Vagina (tissue), 2 donors: Measurements from ENCODE around the gene CRYZ. TPM values are rescaled to one million over a fixed set of nuclear protein-coding genes. Genes with fewer than 3 reads are reported as not detected.

Experiments
- DNase-seq, 2 donors: peaks; one replicate each; pipeline ENCODE4 v3.0.0-alpha.2; 2017; ENCODE audit errors: extremely low spot score in 2 of 2
- H3K27ac ChIP-seq: fragments of 200-600 bp; sonication (generic); one replicate; pipeline ENCODE4 v1.5.1; 2019
- H3K27me3 ChIP-seq: fragments of 200-600 bp; sonication (generic); one replicate; pipeline ENCODE4 v1.5.1; 2019
- H3K36me3 ChIP-seq, 2 donors: fragments of 200-600 bp; sonication (generic); one replicate each; pipeline ENCODE4 v1.5.1; 2017 to 2019
- H3K4me1 ChIP-seq: fragments of 200-600 bp; sonication (generic); one replicate; pipeline ENCODE4 v1.5.1; 2019
- H3K4me3 ChIP-seq, 2 donors: fragments of 200-600 bp; sonication (generic); 1 replicate in 1 of 2; 2 replicates in 1 of 2; pipeline ENCODE4 v1.5.1; 2016 to 2019
- H3K9me3 ChIP-seq: fragments of 200-600 bp; sonication (generic); one replicate; pipeline ENCODE4 v1.5.1; 2019
- CTCF ChIP-seq, 3 experiments: fragments of 450-650 bp in 2 of 3; fragments of 200-600 bp in 1 of 3; sonication (generic) in 1 of 3; IDR thresholded peaks; one replicate each; pipeline ENCODE4 v1.5.1; 2017 to 2019; ENCODE audit warnings: antibody characterized with exemption in 3 of 3, mild to moderate bottlenecking in 2 of 3, moderate library complexity in 2 of 3
- POLR2A ChIP-seq, 2 donors: fragments of 450-650 bp; IDR thresholded peaks; one replicate each; pipeline ENCODE4 v1.6.1; 2017; ENCODE audit warnings: antibody characterized with exemption in 2 of 2, mild to moderate bottlenecking in 2 of 2, moderate library complexity in 2 of 2
- POLR2AphosphoS5 ChIP-seq, 2 donors: sonication (generic); formaldehyde crosslinking; IDR thresholded peaks; one replicate each; pipeline ENCODE4 v1.9.0; 2017; ENCODE audit warnings: antibody characterized with exemption in 2 of 2, mild to moderate bottlenecking in 2 of 2, low read depth in 1 of 2; ENCODE audit not compliant: insufficient read depth in 1 of 2
- intact Hi-C: fragments of 100-400 bp; cut with DNase I; formaldehyde crosslinking; loops from one replicate; pipeline ENCODE4 v1.15.1; 2023
- total RNA-seq: library from RNA; depleted of rRNA; stranded (reverse); fragments of >200 nt; gene quantifications from one replicate; pipeline ENCODE4 v1.2.3, GENCODE V29; 2016

CRYZ gene
- total RNA-seq, 1 donor from 2014 or later, result 32.7 TPM

GRCh38 chr1:74715236-74715502, 17.7 kb downstream of the CRYZ start:
- Histone ChIP-seq H3K27ac (no peak overlapping the region), H3K27me3 (no peaks in the 10 kb centered on the region), H3K4me1 (no peaks in the 10 kb centered on the region), H3K4me3 (no peak overlapping the region), H3K36me3 (peaks cover 4 to 63% of the 10 kb centered on the region in 2 donors), H3K9me3 (no peaks in the 10 kb centered on the region)
- TF ChIP-seq POLR2AphosphoS5 (IDR thresholded peaks at IDR 0.05; ENCODE audit: insufficient read depth in 1 of 2, low read depth in 1 of 2), result no peak
- intact Hi-C loops, result no loop called here
- DNase-seq, result no peak

- Histone ChIP-seq H3K27ac (no peak overlapping the region), H3K27me3 (no peaks in the 10 kb centered on the region), H3K9me3 (no peaks in the 10 kb centered on the region), H3K4me3 (no peak overlapping the region), H3K4me1 (no peaks in the 10 kb centered on the region), H3K36me3 (peaks cover 4 to 59% of the 10 kb centered on the region in 2 donors)
- intact Hi-C loops, result no loop called here
- DNase-seq, result no peak
- no peak for TF ChIP-seq CTCF (IDR thresholded peaks at IDR 0.05)
- no peak for TF ChIP-seq POLR2A (IDR thresholded peaks at IDR 0.05)
- no peak for TF ChIP-seq POLR2AphosphoS5 (IDR thresholded peaks at IDR 0.05; ENCODE audit: insufficient read depth in 1 of 2, low read depth in 1 of 2)
Measured at GRCh38 chr1:74714429-74715235, 18.2 kb downstream of the CRYZ start.

- Histone ChIP-seq H3K36me3 (peaks cover 4 to 62% of the 10 kb centered on the region in 2 donors), H3K27ac (no peak overlapping the region), H3K4me3 (no peak overlapping the region), H3K4me1 (no peaks in the 10 kb centered on the region), H3K27me3 (no peaks in the 10 kb centered on the region), H3K9me3 (no peaks in the 10 kb centered on the region)
- no peak for TF ChIP-seq CTCF (IDR thresholded peaks at IDR 0.05)
- TF ChIP-seq POLR2AphosphoS5 (IDR thresholded peaks at IDR 0.05; ENCODE audit: insufficient read depth in 1 of 2, low read depth in 1 of 2), result no peak
- TF ChIP-seq POLR2A (IDR thresholded peaks at IDR 0.05), result no peak
- DNase-seq, result no peak
- intact Hi-C loops, result no loop called here
Measured at GRCh38 chr1:74713849-74714248, 19.0 kb downstream of the CRYZ start.

GRCh38 chr1:74712881-74713280, 20.0 kb downstream of the CRYZ start:
- H3K36me3 ChIP-seq, result peaks cover 4 to 61% of the 10 kb centered on the region in 2 donors
- no peaks in the 10 kb centered on the region for H3K9me3 ChIP-seq
- H3K4me1 ChIP-seq, result no peaks in the 10 kb centered on the region
- TF ChIP-seq POLR2AphosphoS5 (IDR thresholded peaks at IDR 0.05; ENCODE audit: insufficient read depth in 1 of 2, low read depth in 1 of 2), result no peak
- TF ChIP-seq POLR2A (IDR thresholded peaks at IDR 0.05), result no peak
- TF ChIP-seq CTCF (IDR thresholded peaks at IDR 0.05), result no peak
- no peaks in the 10 kb centered on the region for H3K27me3 ChIP-seq
- no peak overlapping the region for H3K4me3 ChIP-seq
- H3K27ac ChIP-seq, result no peak overlapping the region
- intact Hi-C loops, result no loop called here
- DNase-seq, result no peak

- TF ChIP-seq POLR2A (IDR thresholded peaks at IDR 0.05) (no peak), POLR2AphosphoS5 (IDR thresholded peaks at IDR 0.05; ENCODE audit: insufficient read depth in 1 of 2, low read depth in 1 of 2) (no peak), CTCF (IDR thresholded peaks at IDR 0.05) (no peak)
- Histone ChIP-seq H3K27ac (no peak overlapping the region), H3K4me3 (no peak overlapping the region), H3K9me3 (no peaks in the 10 kb centered on the region), H3K27me3 (no peaks in the 10 kb centered on the region), H3K4me1 (no peaks in the 10 kb centered on the region), H3K36me3 (peaks cover 0 to 30% of the 10 kb centered on the region in 2 donors)
- DNase-seq, result no peak
- intact Hi-C loops, result no loop called here
Measured at GRCh38 chr1:74703386-74704182, 29.3 kb downstream of the CRYZ start.
